Astrocyte of the hippocampus (primary cell): ENCODE results near the gene DPAGT1.

Experiments used
- DNase-seq: peaks from one replicate; pipeline ENCODE4 v3.0.0; 2011; ENCODE audit warnings: low read depth, low spot score

DPAGT1 gene

GRCh38 chr11:119057000-119057769, 44.5 kb downstream of the DPAGT1 start, which contains the start of gene HYOU1:
Gene HYOU1 (minus strand): TSS chr11:119057205. CDS start chr11:119056160, 1,045 bp downstream.
- DNase-seq, result peak; percentile 99

GRCh38 chr11:119056421-119056999, 45.1 kb downstream of the DPAGT1 start:
- DNase-seq, result peak; percentile 38

- peak; percentile 43 for DNase-seq
Measured at GRCh38 chr11:119055901-119056300, 45.8 kb downstream of the DPAGT1 start.

DNA sequence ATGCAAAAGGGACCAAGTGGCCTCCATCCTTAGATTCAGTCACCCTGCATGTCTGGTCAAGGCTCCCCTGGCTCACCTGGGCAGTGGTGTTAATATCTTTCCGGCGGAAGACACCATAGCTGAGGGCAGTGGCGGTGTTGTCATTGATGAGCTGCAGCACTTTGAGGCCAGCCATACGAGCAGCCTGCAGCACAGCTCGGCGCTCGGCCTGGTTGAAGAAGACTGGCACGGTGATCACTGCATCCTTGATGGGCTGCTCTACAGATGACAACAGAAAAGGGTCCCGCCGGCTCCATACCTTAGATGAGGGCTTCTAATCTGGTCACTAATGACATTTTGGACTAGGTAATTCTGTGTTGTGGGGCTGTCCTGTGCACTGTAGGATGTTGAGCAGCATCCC, 47.2 kb downstream of the DPAGT1 start:
- DNase-seq, result no peak

DNA sequence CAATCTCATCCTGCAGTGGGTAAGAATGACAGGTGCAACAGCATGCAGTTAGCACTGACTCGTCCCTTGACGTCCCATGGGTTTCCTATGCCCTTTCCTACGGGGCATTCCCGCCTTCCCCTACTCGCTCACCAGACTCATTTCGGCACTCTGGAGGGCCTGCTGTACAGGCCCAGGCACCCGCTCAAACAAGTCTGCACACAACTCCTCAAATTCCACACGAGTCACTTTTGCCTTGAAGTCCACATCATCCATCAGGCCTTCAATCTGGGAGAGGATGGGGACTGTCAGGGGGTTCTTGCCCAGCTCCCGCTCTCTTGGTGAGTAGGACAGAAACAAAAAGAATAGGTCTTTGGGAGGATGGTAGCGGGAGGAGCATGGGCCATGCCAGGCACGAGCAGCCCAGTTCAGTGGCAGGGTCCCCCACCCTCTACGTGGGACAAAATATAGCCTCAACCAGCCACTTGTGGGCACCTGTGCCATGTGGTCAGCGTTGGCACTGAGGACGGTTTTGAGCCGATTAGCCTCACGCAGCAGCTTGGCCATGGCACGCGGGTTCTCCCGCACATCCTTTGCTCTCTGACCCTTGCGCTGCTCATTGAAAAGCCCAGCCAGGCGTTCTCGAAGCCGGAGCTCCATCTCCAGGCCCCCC, 49.4 kb downstream of the DPAGT1 start:
- DNase-seq, result no peak

DNA sequence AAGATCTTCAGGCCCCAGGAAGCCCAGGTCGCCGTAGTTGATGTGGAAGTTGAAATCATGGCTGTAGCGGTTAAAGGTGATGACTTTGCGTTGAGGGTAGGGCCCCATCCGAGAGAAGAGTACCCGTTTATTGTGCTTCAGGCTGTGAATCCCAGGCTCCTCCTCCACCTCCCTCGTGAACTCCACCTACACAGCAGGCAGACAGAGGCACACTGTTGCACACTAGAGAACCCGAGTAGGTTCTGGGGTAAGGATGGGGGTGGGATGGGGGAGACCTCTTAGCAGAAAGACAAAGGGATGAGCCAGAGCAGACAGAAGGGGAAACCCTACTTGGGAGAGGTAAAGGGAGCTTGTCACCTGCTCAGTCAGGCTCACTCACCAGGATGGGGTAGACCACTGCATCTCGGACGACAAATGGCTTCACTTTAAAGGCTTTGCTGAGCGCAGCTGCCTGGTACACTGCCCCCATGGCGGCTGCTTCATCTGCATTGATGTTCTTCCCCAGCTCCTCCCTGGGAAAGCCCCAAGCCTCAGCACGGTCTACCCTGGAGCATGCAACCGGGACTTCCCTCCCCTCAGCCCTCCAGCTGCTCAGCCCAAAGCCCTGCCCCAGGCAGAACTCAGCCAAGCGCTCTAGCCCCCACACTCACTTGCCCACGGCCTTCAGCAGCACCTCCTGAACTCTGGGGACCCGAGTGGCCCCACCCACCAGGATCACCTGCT, 50.1 kb downstream of the DPAGT1 start:
- no peak for DNase-seq

DNA sequence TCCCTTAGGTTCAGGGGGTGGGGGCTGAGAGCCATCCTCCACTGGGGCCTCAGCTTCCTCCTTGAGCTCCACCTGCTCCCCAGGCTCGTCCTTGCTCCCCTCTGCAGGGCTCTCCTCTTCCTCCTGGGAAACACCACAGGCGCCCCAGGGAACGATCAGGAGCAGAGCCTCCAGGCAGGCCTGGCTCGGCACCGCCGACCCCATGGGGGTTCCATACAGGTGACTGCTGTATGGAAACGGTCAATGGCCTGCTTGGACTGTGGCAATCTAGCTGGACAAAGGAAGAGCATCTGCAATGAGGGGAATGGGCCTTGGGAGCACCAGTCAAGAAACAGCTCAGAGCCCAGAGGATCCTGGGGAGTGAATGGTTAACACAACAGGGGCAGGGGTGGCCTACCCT, 52.6 kb downstream of the DPAGT1 start:
- DNase-seq, result no peak

GRCh38 chr11:119048644-119049043, 53.0 kb downstream of the DPAGT1 start:
- DNase-seq, result no peak

GRCh38 chr11:119047205-119047604, 54.4 kb downstream of the DPAGT1 start:
- DNase-seq, result no peak
